ENCODE measurements around the gene VPS51.

GRCh38 chr11:65113361-65113756 is 17.3 kb downstream of the VPS51 start:
- TF ChIP-seq EZH2 (IDR thresholded peaks at IDR 0.05; ENCODE audit: low read length) = no peak
- no peak for TF ChIP-seq CTCF (optimal IDR thresholded peaks at IDR 0.05 in 1 of 3, IDR thresholded peaks at IDR 0.05 in 1 of 3, conservative IDR thresholded peaks at IDR 0.05 in 1 of 3; ENCODE audit: extremely low read depth in 1 of 3, insufficient read depth in 2 of 3, low read length in 3 of 3)
